Uterus (tissue), 2 donors: ENCODE results near the gene BDKRB2.

Source experiments
- POLR2A ChIP-seq, 2 donors: fragments of 450-650 bp; IDR thresholded peaks; one replicate each; pipeline ENCODE4 v1.6.1; 2016; ENCODE audit warnings: antibody characterized with exemption in 2 of 2, mild to moderate bottlenecking in 1 of 2, moderate library complexity in 1 of 2
- TF ChIP-seq, protein P1 (sequence below), 4 experiments: fragments of 200-600 bp in 2 of 4; fragments of 450-650 bp in 2 of 4; sonication (generic) in 2 of 4; IDR thresholded peaks; one replicate each; pipeline ENCODE4 v1.5.1; 2016 to 2019; ENCODE audit warnings: antibody characterized with exemption in 4 of 4, mild to moderate bottlenecking in 2 of 4, moderate library complexity in 1 of 4

DNA sequence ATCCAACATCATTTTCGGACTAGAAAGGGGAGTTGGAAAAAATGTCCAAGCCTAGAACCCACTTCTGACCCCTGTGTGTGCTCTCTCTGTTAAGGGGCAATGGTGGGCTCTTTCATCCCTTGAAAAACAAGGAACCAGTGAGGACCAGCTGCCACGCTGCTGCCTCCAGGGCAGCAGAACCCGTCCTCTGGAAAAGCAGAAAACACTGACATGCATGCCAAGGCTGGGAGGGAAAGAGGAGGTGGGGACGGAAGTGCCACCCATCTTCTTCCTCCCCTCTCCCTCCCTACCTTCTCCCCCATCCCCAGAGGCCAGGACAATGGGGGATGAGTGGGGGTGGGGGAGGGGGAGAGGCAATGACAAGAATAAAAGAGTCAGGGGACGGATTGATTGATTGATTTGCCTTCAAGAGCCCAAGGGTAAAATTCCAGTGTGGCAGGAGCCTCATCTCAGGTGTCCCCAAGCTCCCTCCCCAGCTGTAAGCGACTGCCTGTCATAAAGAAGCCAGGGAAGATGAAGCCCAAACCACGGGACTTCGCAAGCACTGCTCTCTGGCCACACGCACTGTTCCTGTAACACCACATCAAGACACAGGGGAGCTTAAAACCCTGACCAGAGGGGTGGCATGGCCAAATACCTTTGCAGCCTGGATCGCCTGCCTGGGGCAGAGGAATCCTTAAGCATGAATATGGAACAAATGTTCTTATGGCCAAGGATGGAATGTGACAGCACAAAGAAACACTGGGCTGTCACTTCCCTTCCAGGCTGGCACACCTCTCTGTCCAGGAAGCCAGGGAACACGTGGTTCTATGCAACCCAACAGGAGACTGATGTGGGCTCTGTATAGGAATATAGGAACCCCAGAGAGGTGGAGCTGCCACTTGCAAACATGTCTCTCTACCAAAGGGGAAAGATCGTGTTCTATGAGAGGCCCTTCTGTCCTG lies 38.9 kb upstream of the BDKRB2 start:
- TF ChIP-seq, protein P1, sequence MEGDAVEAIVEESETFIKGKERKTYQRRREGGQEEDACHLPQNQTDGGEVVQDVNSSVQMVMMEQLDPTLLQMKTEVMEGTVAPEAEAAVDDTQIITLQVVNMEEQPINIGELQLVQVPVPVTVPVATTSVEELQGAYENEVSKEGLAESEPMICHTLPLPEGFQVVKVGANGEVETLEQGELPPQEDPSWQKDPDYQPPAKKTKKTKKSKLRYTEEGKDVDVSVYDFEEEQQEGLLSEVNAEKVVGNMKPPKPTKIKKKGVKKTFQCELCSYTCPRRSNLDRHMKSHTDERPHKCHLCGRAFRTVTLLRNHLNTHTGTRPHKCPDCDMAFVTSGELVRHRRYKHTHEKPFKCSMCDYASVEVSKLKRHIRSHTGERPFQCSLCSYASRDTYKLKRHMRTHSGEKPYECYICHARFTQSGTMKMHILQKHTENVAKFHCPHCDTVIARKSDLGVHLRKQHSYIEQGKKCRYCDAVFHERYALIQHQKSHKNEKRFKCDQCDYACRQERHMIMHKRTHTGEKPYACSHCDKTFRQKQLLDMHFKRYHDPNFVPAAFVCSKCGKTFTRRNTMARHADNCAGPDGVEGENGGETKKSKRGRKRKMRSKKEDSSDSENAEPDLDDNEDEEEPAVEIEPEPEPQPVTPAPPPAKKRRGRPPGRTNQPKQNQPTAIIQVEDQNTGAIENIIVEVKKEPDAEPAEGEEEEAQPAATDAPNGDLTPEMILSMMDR (IDR thresholded peaks at IDR 0.05) = no peak
- TF ChIP-seq POLR2A (IDR thresholded peaks at IDR 0.05) = no peak
